ENCODE results near the gene SLC35G4.
A peak's percentile ranks its signal among the peaks of the same experiment; 100 is the strongest.
"Not testable (repeated sequence)": the region's sequence is repeated elsewhere in the genome, so short reads cannot be mapped to it uniquely, and the experiment has no call there.

The SLC35G4 gene

GRCh38 chr18:11614042-11614441 is 4.6 kb downstream of the SLC35G4 start:
- DNase-seq = not testable (repeated sequence)

GRCh38 chr18:11614981-11615380 is 5.6 kb downstream of the SLC35G4 start:
- not testable (repeated sequence) for DNase-seq

- DNase-seq = not testable (repeated sequence)
Measured at GRCh38 chr18:11647310-11647709, 37.9 kb downstream of the SLC35G4 start.

GRCh38 chr18:11647804-11648203 is 38.4 kb downstream of the SLC35G4 start:
- DNase-seq = not testable (repeated sequence)

GRCh38 chr18:11649839-11650238 is 40.4 kb downstream of the SLC35G4 start:
- no peak for DNase-seq

- no peak for DNase-seq
Measured at GRCh38 chr18:11651899-11652298, 42.5 kb downstream of the SLC35G4 start.

GRCh38 chr18:11653521-11653920 is 44.1 kb downstream of the SLC35G4 start:
- no peak for DNase-seq

- peak; percentile 53 to 76 (median 63) for DNase-seq
Measured at GRCh38 chr18:11654736-11655605, 45.6 kb downstream of the SLC35G4 start.

- DNase-seq = no peak
Measured at GRCh38 chr18:11655606-11655932, 46.2 kb downstream of the SLC35G4 start.

GRCh38 chr18:11657152-11657551 is 47.8 kb downstream of the SLC35G4 start:
- DNase-seq = no peak

GRCh38 chr18:11657554-11657953 is 48.2 kb downstream of the SLC35G4 start:
- DNase-seq = no peak

GRCh38 chr18:11658019-11658418 is 48.6 kb downstream of the SLC35G4 start:
- no peak for DNase-seq

GRCh38 chr18:11658989-11659388 is 49.6 kb downstream of the SLC35G4 start:
- DNase-seq = no peak

All from suppressor macrophage treated with lipopolysaccharide for 1 hour (primary cell).